Measurements from ENCODE around the gene ZNF408.

The ZNF408 gene

DNA sequence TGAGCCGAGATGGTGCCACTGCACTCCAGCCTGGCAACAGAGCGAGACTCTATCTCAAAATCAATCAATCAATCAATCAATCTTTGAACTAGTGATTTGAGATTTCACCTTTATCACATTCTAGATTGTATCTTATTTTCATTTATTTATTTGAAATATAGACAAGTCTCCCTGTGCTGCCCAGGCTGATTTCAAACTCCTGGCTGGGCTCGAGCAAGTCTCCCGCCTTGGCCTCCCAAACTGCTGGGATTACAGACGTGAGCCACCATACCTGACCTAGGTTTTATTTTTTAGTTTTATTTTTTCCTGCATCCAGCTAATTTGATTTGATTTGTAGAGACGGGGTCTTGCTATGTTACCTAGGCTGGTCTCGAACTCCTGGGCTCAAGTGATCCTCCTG lies 35.3 kb downstream of the ZNF408 start:
- H3K4me3 ChIP-seq: no peak overlapping the region
- no peak overlapping the region for H3K4me2 ChIP-seq
- no peaks in the 10 kb centered on the region for H3K4me1 ChIP-seq
- no peaks in the 10 kb centered on the region for H3K9me3 ChIP-seq
- H3K27me3 ChIP-seq: no peaks in the 10 kb centered on the region
- no peak overlapping the region for H3K9ac ChIP-seq
- no peak overlapping the region for H3K27ac ChIP-seq
- H3K36me3 ChIP-seq: peaks cover 29% of the 10 kb centered on the region
- H4K20me1 ChIP-seq: no peaks in the 10 kb centered on the region
- no peak for TF ChIP-seq Cebpa-rat (IDR thresholded peaks at IDR 0.05)

DNA sequence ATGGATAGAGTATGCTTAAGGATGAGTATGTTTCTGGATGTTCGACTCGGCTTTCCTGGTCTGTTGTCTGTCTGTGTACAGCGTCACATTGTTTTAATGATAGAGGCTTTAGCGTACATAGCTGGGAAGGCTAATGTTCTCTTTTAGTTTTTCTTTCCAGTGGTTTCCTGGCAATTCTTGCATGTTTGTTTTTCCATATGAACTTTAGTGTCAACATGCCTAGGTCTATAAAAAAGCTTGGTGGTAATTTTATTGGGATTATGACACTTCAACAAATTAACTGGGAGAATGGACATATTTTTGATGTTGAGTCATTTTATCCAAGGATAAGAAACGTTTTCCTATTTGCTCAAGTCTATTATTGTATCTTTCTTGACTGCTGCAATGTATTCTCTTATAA lies 35.8 kb downstream of the ZNF408 start:
- H3K36me3 ChIP-seq: peaks cover 33% of the 10 kb centered on the region
- no peaks in the 10 kb centered on the region for H4K20me1 ChIP-seq
- H3K9me3 ChIP-seq: no peaks in the 10 kb centered on the region
- no peak overlapping the region for H3K4me3 ChIP-seq
- H3K27ac ChIP-seq: no peak overlapping the region
- H3K4me1 ChIP-seq: no peaks in the 10 kb centered on the region
- no peak overlapping the region for H3K9ac ChIP-seq
- H3K27me3 ChIP-seq: no peaks in the 10 kb centered on the region
- no peak overlapping the region for H3K4me2 ChIP-seq
- no peak for TF ChIP-seq Cebpa-rat (IDR thresholded peaks at IDR 0.05)

DNA sequence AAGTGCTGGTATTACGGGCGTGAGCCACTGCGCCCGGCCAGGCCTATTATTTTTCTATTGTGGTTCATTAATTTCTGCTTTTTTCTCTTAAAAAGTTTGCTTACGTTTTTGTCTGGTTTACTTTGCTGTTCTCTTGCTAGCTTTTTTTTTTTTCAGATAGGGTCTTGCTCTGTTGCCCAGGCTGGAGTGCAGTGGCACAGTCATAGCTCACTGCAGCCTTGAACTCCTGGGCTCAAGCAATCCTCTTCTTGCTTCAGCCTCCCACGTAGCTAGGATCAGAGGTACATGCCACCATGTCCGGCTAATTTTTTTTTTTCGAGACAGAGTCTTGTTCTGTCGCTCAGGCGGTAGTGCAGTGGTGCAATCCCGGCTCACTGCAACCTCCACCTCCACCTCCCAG lies 36.9 kb downstream of the ZNF408 start:
- Histone ChIP-seq H3K9ac (no peak overlapping the region), H3K9me3 (no peaks in the 10 kb centered on the region)
- no peak for TF ChIP-seq Cebpa-rat (IDR thresholded peaks at IDR 0.05)

DNA sequence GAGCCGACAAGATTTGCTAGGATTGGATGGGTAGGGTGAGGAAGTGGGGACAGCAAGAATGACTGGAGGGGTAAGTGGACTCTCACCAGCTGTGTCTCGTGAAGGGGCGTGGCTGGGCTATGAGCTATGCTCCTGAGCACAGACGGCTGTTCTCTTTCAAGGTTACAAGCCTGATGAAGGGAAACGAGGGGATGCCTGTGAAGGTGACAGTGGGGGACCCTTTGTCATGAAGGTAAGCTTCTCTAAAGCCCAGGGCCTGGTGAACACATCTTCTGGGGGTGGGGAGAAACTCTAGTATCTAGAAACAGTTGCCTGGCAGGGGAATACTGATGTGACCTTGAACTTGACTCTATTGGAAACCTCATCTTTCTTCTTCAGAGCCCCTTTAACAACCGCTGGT lies 38.1 kb downstream of the ZNF408 start:
- H3K9me3 ChIP-seq: no peaks in the 10 kb centered on the region
- H3K4me1 ChIP-seq: no peaks in the 10 kb centered on the region
- H3K9ac ChIP-seq: no peak overlapping the region
- H4K20me1 ChIP-seq: no peaks in the 10 kb centered on the region
- H3K4me3 ChIP-seq: no peak overlapping the region
- H3K4me2 ChIP-seq: no peak overlapping the region
- H3K27me3 ChIP-seq: no peaks in the 10 kb centered on the region
- H3K27ac ChIP-seq: no peak overlapping the region
- TF ChIP-seq Cebpa-rat (IDR thresholded peaks at IDR 0.05): no peak
- H3K36me3 ChIP-seq: peaks cover 56% of the 10 kb centered on the region

More for the DNA sequence above, 36.9 kb downstream of the ZNF408 start:
- H3K27ac ChIP-seq: no peak overlapping the region
- no peak overlapping the region for H3K4me3 ChIP-seq
- peaks cover 44% of the 10 kb centered on the region for H3K36me3 ChIP-seq
- H3K4me1 ChIP-seq: no peaks in the 10 kb centered on the region
- H3K4me2 ChIP-seq: no peak overlapping the region
- no peaks in the 10 kb centered on the region for H4K20me1 ChIP-seq
- H3K27me3 ChIP-seq: no peaks in the 10 kb centered on the region

DNA sequence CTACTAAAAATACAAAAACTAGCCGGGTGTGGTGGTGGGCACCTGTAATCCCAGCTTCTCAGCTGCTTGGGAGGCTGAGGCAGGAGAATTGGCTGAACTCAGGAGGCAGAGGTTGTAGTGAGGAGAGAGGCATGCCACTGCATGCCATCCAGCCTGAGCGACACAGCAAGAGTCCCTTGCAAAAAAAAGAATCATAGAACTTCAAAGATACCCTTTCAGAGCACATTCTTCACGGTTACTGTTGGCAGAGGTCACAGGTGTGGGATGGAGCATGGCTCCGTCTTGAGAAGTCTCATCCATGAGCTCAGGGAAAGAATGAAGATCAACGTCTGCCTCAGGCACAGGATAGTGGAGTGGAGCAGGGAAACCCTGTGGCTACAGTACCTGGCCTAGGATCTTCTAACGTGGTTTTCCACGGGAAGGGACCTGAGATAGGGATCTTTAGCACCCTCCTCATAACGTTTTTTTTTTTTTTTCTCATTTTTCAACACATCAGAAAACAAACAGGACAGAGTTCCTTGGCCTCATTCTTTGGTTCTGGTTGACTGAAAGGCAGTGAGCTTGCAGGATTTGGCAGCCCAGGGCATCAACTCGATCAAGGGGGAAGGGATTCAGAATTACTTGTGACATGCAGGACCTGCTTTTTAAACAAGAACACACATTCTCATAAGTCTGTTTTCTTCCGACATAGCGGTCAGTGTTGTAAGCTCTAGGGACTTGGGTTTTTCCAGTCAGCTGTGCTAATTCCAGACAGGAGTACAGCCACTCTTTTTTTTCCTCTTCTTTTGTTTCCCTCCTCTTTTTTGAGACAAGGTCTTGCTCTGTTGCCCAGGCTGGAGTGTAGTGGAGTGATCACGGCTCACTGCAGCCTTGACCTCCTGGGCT lies 41.0 kb downstream of the ZNF408 start:
- Histone ChIP-seq H3K4me2 (no peak overlapping the region), H3K27ac (no peak overlapping the region), H3K9me3 (no peaks in the 10 kb centered on the region), H3K27me3 (no peaks in the 10 kb centered on the region), H3K9ac (no peak overlapping the region), H4K20me1 (no peaks in the 10 kb centered on the region), H3K4me1 (no peaks in the 10 kb centered on the region), H3K36me3 (peaks cover 86% of the 10 kb centered on the region), H3K4me3 (no peak overlapping the region)
- no peak for TF ChIP-seq Cebpa-rat (IDR thresholded peaks at IDR 0.05)

DNA sequence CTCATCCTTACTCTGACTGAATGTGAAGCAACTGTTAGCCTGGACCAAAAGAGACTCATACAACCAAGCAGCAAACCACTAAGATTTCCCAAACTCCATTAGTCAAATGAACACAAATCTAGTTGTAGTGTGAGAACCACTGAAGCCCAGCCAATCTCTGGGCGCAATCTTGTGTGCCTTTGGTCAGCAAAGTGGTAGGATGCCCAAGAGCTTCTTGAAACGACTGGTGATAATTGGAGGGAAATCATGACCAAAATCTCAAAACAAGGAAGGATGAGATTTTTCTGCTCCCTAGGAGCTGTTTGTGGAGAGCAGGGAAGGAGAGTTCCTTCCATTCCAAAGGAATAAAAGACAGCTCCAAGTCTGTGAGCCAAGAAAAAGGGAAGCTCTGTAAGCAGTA lies 42.2 kb downstream of the ZNF408 start:
- TF ChIP-seq Cebpa-rat (IDR thresholded peaks at IDR 0.05): no peak
- Histone ChIP-seq H3K9ac (no peak overlapping the region), H3K4me1 (no peaks in the 10 kb centered on the region), H3K9me3 (no peaks in the 10 kb centered on the region), H3K4me2 (no peak overlapping the region), H3K27me3 (no peaks in the 10 kb centered on the region), H3K27ac (no peak overlapping the region), H4K20me1 (no peaks in the 10 kb centered on the region), H3K4me3 (no peak overlapping the region), H3K36me3 (peaks cover 98% of the 10 kb centered on the region)

DNA sequence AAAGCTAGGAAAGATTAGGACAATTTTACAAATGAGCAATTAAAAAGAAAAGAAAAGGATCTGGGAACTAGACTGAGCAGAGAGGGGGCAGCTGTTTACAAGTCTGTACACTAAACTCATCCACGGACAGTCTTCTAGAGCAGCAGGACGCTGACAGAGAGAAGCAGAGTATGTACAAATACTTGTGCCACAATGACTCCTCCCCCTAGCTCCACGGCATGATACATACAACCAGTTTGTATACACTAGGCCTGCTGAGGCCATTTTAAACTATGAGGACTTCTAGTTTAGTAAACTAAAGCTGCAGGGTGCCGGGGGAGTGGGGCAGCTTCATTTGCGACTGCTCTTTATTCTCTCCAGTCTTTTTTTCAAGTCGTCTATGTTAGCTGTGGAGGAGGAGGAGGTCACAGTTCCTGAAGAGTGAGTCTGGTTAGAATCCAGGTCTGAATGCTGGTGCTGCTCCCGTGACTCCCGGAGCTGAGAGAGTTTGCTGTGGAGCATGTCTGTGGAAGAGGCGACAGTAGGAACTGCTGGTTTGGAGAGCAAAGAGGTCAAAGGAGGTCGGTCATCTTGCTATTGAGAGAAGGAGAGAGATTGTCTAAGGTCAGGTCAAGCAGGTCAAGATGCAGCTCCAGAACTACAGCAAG lies 43.0 kb downstream of the ZNF408 start:
- Histone ChIP-seq H3K4me1 (no peaks in the 10 kb centered on the region), H4K20me1 (no peaks in the 10 kb centered on the region), H3K9me3 (no peaks in the 10 kb centered on the region), H3K4me2 (no peak overlapping the region), H3K4me3 (no peak overlapping the region), H3K27ac (no peak overlapping the region), H3K36me3 (peaks cover 100% of the 10 kb centered on the region), H3K27me3 (no peaks in the 10 kb centered on the region), H3K9ac (no peak overlapping the region)
- TF ChIP-seq Cebpa-rat (IDR thresholded peaks at IDR 0.05): no peak

DNA sequence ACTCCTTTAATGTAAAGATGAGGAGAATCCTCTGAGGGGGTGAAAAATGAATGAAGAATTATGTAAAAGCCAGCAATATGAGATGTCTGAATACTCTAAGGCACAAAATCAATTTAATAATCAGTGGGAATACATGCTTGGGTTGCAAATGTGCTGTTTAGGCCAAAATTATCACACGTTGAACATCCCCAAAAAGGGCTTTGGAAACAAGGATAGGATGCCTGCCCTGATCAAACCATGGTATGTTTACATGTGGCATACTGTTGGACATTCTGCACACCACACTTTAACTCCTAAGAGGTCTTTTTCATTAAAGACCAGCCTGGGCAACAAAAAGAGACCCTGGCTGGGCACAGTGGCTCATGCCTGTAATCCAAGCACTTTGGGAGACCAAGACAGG lies 44.5 kb downstream of the ZNF408 start:
- Histone ChIP-seq H3K9ac (no peak overlapping the region), H3K27me3 (no peaks in the 10 kb centered on the region)

DNA sequence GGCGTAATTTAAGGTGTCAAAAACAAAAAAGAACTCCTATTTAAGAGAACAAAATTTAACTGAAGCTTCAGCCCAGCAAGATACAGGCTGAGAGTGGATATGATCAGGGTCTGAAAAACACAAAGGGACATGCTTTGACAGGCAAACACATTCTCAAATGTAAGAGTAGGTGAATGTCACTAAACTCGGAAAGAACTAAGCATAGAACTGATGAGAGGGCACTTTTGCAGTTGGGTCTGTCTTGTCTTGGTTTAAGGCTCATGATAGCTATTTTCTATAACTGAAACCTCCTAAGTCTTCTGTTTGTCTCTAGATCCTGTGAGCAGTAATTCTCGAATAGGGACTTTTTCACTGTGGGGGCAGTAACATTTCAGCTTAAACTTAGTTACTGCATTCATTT lies 45.2 kb downstream of the ZNF408 start:
- H3K4me3 ChIP-seq: no peak overlapping the region
- TF ChIP-seq Cebpa-rat (IDR thresholded peaks at IDR 0.05): no peak
- no peaks in the 10 kb centered on the region for H4K20me1 ChIP-seq
- H3K4me2 ChIP-seq: no peak overlapping the region
- H3K9me3 ChIP-seq: no peaks in the 10 kb centered on the region
- no peak overlapping the region for H3K27ac ChIP-seq
- H3K4me1 ChIP-seq: no peaks in the 10 kb centered on the region
- H3K9ac ChIP-seq: no peak overlapping the region
- peaks cover 100% of the 10 kb centered on the region for H3K36me3 ChIP-seq
- H3K27me3 ChIP-seq: no peaks in the 10 kb centered on the region

More for the DNA sequence above, 44.5 kb downstream of the ZNF408 start:
- H4K20me1 ChIP-seq: no peaks in the 10 kb centered on the region
- H3K27ac ChIP-seq: no peak overlapping the region
- TF ChIP-seq Cebpa-rat (IDR thresholded peaks at IDR 0.05): no peak
- no peak overlapping the region for H3K4me2 ChIP-seq
- no peaks in the 10 kb centered on the region for H3K9me3 ChIP-seq
- no peak overlapping the region for H3K4me3 ChIP-seq
- H3K4me1 ChIP-seq: no peaks in the 10 kb centered on the region
- H3K36me3 ChIP-seq: peaks cover 100% of the 10 kb centered on the region

DNA sequence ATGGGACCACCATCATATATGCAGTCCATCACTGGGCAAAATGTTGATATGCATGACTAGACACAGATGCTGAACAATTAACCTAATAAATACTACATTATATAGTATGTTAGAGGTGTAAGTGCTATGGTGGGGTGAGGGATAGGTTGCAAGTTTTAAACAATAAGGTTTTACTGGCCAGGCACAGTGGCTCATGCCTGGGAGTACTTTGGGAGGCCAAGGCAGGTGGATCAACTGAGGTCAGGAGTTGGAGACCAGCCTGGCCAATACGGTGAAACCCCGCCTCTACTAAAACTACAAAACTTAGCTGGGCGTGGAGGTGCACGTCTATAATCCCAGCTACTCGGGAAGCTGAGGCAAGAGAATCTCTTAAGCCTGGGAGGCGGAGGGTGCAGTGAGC lies 46.3 kb downstream of the ZNF408 start:
- H3K4me1 ChIP-seq: no peaks in the 10 kb centered on the region
- peaks cover 98% of the 10 kb centered on the region for H3K36me3 ChIP-seq
- H3K27me3 ChIP-seq: no peaks in the 10 kb centered on the region
- H4K20me1 ChIP-seq: no peaks in the 10 kb centered on the region
- no peak overlapping the region for H3K9ac ChIP-seq
- no peak for TF ChIP-seq Cebpa-rat (IDR thresholded peaks at IDR 0.05)
- H3K9me3 ChIP-seq: no peaks in the 10 kb centered on the region
- H3K4me2 ChIP-seq: no peak overlapping the region
- H3K27ac ChIP-seq: no peak overlapping the region
- H3K4me3 ChIP-seq: no peak overlapping the region

Data from BLaER1 (cell line).